Body of pancreas (tissue), 4 donors: ENCODE data around the gene PRM3.

Source experiments
- CTCF ChIP-seq, 7 experiments: fragments of 450-650 bp in 4 of 7; fragments of 200-600 bp in 3 of 7; sonication (generic) in 3 of 7; IDR thresholded peaks; one replicate each; pipeline ENCODE4 v1.5.1; 2016 to 2019; ENCODE audit warnings: antibody characterized with exemption in 7 of 7
- POLR2A ChIP-seq, 3 donors: fragments of 450-650 bp; IDR thresholded peaks; one replicate each; pipeline ENCODE4 v1.6.1; 2016; ENCODE audit warnings: antibody characterized with exemption in 3 of 3, mild to moderate bottlenecking in 2 of 3

GRCh38 chr16:11298143-11298900, 24.9 kb upstream of the PRM3 start:
- TF ChIP-seq CTCF (IDR thresholded peaks at IDR 0.05) (no peak), POLR2A (IDR thresholded peaks at IDR 0.05) (no peak)
